Retinal pigment epithelial cell (primary cell): ENCODE results near the gene XXYLT1.
"Not testable (repeated sequence)": the region's sequence is repeated elsewhere in the genome, so short reads cannot be mapped to it uniquely, and the experiment has no call there.

ENCODE experiments used
- DNase-seq: peaks from one replicate; pipeline ENCODE4 v3.0.0-alpha.2; 2010; ENCODE audit warnings: low read depth
- H3K4me3 ChIP-seq: 2 replicates; pipeline ENCODE4 v1.5.1; 2011; ENCODE audit warnings: mild to moderate bottlenecking, low read length, control low read depth, moderate library complexity
- CTCF ChIP-seq: conservative IDR thresholded peaks from 2 replicates; pipeline ENCODE4 v1.5.1; 2011; ENCODE audit warnings: low read depth, low read length, control low read depth, inconsistent platforms

XXYLT1 gene

DNA sequence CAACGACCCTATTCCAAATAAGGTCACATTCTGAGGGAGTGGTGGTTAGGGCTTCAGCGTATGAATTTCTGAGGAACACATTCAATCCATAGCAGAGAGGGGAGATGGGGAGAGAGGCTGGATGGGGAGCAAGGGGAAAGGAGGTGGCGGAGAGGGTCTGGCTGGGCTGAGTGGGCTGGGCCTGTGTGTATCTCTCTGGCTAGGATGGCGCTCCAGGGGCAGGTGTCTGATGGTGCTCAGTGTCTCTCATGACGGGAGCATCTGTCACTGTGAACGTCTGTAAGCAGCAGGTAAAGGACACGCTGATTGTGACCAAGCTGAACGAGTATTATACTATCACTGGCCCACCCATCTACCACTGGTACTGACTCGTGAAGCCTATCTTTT lies 159.6 kb downstream of the XXYLT1 start:
- H3K4me3 ChIP-seq: no peak overlapping the region
- TF ChIP-seq CTCF: no peak
- DNase-seq: no peak

DNA sequence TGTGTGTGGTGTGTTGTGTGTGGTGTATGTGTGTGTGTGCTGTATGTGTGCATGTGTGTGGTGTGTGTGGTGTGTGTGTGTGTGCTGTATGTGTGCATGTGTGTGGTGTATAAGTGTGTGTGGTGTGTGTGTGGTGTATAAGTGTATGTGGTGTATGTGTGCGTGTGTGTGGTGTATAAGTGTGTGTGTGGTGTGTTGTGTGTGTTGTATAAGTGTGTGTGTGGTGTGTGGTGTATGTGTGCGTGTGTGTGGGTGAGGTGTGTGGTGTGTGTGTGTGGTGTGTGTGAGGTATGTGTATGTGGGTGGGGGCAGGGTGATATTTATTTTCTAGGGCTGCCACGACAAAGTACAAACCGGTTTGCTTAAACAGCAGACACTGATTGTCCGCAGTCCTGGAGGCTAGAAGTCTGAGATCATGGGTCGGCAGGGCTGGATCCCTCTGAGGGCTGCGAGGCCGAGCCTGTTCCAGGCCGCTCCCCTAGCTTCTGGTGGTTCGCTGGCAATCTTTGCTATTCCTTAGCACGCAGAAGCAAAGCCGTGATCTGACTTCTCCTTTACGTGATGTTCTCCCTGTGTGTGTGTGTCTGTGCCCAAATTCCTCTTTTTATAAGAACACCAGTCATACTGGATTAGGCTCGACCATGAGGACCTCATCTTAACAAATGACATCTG lies 160.2 kb downstream of the XXYLT1 start:
- TF ChIP-seq CTCF: no peak
- no peak overlapping the region for H3K4me3 ChIP-seq
- no peak for DNase-seq

- no peak overlapping the region for H3K4me3 ChIP-seq
- TF ChIP-seq CTCF: no peak
- DNase-seq: no peak
Measured at GRCh38 chr3:195109098-195109657, 161.8 kb downstream of the XXYLT1 start.

DNA sequence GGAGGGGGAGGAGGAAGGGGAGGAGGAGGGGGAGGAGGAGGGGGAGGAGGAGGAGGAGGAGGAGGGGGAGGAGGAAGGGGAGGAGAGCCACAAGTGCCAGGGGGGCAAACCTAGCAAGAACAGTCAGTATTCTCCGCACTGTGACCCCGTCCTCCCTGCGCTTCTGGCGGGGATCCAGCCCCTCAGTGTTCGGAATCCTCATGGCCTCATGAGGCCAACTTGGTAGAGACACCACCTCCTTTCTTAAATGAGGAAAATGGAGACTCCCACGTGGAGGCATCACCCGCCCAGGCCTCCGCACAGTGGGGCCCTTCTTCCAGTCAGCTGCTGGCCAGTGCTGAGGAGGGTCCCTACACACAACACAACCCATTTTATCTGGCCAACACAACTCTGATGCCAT lies 163.4 kb downstream of the XXYLT1 start:
- H3K4me3 ChIP-seq: no peak overlapping the region
- DNase-seq: no peak
- no peak for TF ChIP-seq CTCF

DNA sequence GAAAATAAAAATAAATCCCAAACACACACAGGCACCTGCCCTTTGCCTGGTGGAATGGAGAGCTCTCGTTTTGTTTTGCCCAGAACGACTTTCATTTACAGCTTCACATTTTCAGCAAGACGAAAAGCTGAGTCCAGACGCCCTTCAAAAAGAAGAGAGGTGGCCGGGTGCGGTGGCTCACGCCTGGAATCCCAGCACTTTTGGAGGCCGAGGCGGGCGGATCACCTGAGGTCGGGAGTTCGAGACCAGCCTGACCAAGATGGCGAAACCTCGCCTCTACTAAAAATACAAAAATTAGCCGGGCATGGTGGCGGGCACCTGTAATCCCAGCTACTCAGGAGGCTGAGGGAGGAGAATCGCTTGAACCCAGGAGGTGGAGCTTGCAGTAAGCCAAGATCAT lies 163.9 kb downstream of the XXYLT1 start:
- H3K4me3 ChIP-seq, DNase-seq: not testable (repeated sequence)

DNA sequence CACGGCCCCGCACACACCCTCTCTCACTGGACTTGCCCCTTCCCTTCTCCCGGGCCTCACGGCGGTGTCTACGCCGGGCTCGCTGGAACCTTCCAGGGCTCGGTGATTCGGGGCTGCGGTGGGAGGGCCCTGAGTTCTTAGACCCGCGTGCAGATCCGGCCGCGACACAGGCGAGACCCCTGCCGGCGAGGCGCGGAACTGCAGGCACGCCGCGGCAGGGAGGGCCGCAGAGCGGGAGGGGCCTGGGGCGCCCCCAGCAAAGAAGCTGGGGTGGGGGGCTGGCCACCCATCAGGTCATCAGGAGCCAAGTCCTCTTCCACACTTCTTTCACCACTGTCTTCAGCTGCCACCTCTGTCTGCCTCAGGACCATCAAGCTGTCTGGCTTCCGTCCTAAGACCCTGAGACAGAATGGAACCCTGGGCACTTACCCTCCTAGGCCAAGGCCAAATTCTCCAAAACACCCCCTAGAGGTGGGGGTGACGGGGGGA lies 164.5 kb downstream of the XXYLT1 start:
- DNase-seq: no peak
- peak overlapping the region; percentile 23 for H3K4me3 ChIP-seq
- peak; percentile 85 for TF ChIP-seq CTCF

DNA sequence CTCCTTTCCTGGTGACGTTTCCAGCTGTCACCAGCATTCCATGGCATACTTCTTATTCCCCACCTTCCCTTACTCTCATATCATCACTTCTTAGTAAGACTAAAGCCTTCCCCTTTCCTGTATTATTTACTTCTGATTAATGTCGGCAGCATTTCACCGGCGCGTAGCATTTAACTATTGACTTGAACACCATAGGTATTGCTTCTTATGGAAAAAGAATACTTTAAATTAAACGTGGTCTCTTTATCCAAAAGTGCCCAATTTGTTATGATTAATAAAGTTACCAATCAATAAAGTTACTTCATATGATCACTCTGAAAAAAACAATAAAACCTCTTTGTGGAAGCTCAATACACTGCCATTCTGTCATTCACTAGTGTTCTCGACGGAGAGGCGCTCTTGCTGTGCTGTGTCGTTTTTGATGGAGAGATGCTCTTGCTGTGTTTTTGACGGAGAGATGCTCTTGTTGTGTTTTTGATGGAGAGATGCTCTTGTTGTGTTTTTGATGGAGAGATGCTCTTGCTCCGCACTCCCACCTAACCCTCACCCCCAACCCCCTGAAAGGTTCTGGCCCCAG lies 165.0 kb downstream of the XXYLT1 start:
- no peak for DNase-seq
- no peak for TF ChIP-seq CTCF
- H3K4me3 ChIP-seq: peak overlapping the region; percentile 23
